IPS-15b (cell line): ENCODE results near the gene IRF7.

Source experiments
- H3K27me3 ChIP-seq: one replicate; pipeline ENCODE4 v1.6.1; 2013; ENCODE audit warnings: low read length; ENCODE audit not compliant: control insufficient read depth, insufficient read depth
- H3K36me3 ChIP-seq: one replicate; pipeline ENCODE4 v1.6.1; 2013; ENCODE audit warnings: low read length; ENCODE audit not compliant: control insufficient read depth, insufficient read depth
- H3K4me1 ChIP-seq: one replicate; pipeline ENCODE4 v1.6.1; 2013; ENCODE audit warnings: mild to moderate bottlenecking, low read length; ENCODE audit not compliant: control insufficient read depth, insufficient read depth
- H3K4me3 ChIP-seq: one replicate; pipeline ENCODE4 v1.5.1; 2013; ENCODE audit warnings: low read depth, low read length
- H3K9ac ChIP-seq: one replicate; pipeline ENCODE4 v1.6.1; 2013; ENCODE audit warnings: low read depth, mild to moderate bottlenecking, low read length
- H3K9me3 ChIP-seq: one replicate; pipeline ENCODE4 v1.6.1; 2013; ENCODE audit warnings: mild to moderate bottlenecking, low read length; ENCODE audit not compliant: control insufficient read depth, insufficient read depth

IRF7 gene

DNA sequence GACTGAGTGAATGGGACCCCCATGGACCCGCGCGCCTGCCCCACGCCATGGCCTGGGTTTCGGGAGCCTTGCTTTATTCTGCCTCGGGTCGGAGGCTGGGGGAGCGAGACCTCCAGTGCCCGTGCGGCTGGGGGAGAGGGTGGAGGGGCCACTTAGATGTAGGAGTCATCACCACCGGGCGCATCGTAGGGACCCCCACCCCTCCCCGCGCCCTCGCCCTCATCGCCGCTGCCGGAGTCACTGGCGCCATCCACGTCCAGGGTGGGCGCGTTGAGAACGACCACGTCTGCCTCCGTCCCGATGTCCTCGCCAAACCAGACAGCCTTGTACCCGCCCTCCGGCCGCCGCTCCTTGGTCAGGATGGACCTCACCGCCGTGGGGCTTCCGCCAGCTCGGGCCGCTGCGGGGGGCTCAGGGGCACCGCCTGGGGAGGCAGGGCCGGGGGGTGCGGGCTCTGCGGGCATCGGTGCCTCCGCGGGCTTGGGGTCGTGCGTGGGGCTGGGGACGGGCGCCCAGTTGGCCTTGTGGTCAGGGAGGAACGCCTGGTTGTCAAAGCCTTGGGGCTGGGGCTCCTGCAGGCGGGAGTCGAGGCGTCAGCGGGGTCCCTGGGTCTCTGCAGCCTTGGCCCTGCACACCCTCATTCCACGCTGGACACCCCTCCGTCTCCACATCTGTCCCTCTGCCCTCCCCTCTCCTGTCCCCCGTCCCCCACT, 1.6 kb upstream of the IRF7 start:
- Histone ChIP-seq H3K4me1 (no peaks in the 10 kb centered on the region), H3K9me3 (no peaks in the 10 kb centered on the region), H3K9ac (no peak overlapping the region), H3K36me3 (peaks cover 10% of the 10 kb centered on the region), H3K27me3 (no peaks in the 10 kb centered on the region), H3K4me3 (no peak overlapping the region)

DNA sequence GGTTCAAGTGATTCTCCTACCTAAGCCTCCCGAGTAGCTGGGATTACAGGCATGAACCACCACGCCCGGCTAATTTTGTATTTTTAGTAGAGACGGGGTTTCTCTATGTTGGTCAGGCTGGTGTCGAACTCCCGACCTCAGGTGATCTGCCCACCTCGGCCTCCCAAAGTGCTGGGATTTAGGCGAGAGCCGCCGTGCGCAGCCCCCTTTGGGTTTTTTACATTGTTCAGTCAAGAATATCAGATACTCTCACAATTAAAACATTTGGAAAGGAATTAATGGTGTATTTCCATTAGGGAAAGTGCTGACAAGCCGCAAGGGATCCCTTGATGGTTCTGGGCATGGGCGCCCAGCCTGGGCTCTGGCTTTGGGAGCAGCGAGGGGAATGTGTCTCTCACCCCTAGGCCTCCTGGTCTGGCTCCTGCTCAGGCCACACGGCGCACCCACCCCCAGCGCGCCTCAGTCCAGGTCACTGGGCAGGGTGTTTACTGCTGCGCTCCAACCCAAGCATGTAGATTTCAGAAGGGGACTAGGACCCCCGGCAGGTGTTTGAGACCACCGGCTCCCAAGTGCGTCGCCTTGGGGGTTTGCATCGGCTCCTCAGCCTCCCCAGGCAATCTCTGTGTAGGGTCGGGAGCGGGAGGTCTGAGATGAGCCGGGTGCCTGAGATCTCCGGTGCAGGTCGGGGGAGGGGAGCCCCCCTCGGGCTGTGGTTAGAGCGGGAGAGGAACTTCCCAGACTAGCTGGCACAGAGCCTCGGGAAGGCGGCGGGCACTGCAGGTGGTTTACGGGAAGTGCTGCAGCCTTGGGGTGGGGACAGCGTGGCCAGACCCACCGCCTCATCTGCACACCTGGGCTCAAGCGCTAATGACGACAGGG, 809 bp upstream of the IRF7 start:
- Histone ChIP-seq H3K4me3 (peak overlapping the region; percentile 68), H3K9ac (no peak overlapping the region), H3K4me1 (no peaks in the 10 kb centered on the region), H3K36me3 (peaks cover 17% of the 10 kb centered on the region), H3K9me3 (no peaks in the 10 kb centered on the region), H3K27me3 (no peaks in the 10 kb centered on the region)

DNA sequence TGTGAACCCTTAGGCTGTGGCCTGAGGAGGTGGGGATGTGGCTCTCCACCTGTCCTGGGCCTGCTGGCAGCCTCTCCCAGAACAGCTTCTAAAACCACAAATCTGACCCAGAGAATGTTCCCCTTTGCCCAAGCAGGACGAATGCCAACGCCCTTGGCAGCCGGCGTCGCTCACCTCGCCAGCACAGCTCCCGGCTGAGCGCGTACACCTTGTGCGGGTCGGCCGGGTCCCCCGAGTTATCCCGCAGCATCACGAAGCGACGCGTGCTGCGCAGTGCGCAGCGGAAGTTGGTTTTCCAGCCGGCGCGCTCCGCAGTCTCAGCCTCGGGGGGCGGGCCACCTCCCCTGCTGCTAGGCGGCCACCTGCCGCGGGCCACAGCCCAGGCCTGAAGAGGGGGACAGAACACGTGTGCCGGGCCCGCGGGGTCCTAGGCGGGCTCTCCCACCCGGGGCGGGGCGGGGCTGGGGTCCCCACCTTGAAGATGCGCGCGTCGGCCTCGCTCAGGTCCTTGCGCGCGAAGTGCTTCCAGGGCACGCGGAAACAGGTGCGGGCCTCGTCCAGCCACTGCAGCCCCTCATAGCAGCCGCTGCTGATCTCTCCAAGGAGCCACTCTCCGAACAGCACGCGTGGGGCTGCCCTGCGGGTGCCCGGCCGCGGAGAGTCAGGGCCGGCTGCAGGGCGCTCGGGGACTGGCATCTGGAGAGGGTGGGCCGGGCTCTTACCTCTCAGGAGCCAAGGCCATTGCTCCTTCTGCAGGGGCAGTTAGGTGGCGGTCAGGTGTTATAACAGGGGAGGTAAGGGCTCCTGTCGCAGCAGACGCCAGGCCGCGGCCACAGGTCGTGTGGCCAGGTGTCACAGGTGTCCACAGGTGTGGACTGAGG, 887 bp downstream of the IRF7 start:
- no peaks in the 10 kb centered on the region for H3K9me3 ChIP-seq
- no peaks in the 10 kb centered on the region for H3K4me1 ChIP-seq
- peaks cover 34% of the 10 kb centered on the region for H3K36me3 ChIP-seq
- peak overlapping the region; percentile 24 for H3K9ac ChIP-seq
- peak overlapping the region; percentile 68 for H3K4me3 ChIP-seq
- no peaks in the 10 kb centered on the region for H3K27me3 ChIP-seq

DNA sequence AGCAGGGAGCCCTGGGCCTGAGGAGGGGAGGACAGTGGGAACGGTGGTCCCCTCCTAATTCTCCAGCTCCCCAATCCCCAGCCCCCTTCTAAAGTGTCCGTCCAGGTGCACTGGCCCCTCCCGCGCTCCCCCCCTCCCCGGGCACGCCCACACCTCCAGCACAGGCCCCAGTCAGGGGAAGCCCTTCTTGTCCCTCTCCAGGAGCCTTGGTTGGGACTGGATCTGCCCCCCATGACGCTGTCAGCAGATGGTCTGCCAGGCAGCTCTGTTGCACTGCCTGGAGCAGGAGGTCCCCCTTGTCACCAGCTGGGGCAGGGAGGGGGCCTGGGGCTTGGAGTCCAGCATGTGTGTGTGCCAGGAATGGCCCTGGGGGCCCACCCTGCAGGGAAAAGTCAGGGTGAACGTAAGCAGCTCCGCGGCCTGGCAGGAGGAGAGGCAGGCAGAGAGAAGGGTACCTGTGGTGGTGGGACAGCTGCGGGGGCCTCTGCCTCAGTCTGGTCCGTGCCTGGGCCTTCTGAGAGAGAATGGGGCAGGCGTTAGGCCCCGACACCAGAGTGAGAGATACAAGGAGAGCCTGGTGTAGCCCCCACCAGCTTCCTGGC, 1.6 kb downstream of the IRF7 start:
- no peaks in the 10 kb centered on the region for H3K9me3 ChIP-seq
- no peaks in the 10 kb centered on the region for H3K27me3 ChIP-seq
- H3K4me3 ChIP-seq, result no peak overlapping the region
- H3K9ac ChIP-seq, result no peak overlapping the region
- H3K4me1 ChIP-seq, result no peaks in the 10 kb centered on the region
- peaks cover 41% of the 10 kb centered on the region for H3K36me3 ChIP-seq

DNA sequence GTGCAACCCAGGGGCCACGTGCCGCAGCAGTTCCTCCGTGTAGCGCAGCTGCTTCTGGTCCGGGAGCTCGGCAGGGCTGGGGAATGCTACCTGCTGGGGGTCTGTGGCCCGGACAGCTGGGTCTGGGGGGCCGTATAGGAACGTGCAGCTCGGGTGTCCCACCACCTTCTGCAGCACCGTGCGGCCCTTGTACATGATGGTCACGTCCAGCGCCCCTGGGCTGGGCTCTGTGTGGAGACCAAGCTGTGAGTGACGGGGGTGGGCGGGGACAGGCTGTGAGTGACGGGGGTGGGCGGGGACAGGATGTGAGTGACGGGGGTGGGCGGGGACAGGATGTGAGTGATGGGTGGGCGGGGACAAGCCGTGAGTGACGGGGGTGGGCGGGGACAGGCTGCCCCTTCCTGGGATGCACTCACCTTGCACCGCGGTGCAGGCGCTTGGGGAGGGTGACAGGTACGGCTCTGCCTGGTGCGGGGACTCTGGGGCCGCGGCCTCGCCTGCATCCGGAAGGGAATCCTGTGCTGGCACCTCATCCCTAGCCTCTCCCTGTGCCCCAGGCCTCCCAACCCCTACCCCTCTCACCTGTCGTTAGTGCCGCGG, 2.3 kb downstream of the IRF7 start:
- Histone ChIP-seq H3K4me1 (no peaks in the 10 kb centered on the region), H3K9me3 (no peaks in the 10 kb centered on the region), H3K4me3 (no peak overlapping the region), H3K9ac (no peak overlapping the region), H3K36me3 (peaks cover 48% of the 10 kb centered on the region), H3K27me3 (no peaks in the 10 kb centered on the region)

DNA sequence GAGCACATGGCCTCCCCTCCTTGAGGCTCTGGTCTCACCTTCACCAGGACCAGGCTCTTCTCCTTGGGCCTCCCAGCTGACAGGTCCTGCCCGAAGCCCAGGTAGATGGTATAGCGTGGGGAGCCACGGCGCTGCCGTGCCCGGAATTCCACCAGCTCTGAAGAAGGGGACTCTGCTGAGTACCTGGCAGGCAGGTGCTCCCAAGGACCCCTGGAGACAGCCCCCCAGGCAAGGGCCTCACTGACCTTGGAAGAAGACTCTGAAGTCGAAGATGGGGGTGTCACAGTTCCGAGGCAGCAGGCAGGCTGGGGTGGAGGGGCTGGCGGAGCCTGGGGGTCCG, 2.8 kb downstream of the IRF7 start:
- no peak overlapping the region for H3K4me3 ChIP-seq
- peaks cover 50% of the 10 kb centered on the region for H3K36me3 ChIP-seq
- no peak overlapping the region for H3K9ac ChIP-seq
- H3K4me1 ChIP-seq, result no peaks in the 10 kb centered on the region
- no peaks in the 10 kb centered on the region for H3K27me3 ChIP-seq
- H3K9me3 ChIP-seq, result no peaks in the 10 kb centered on the region

DNA sequence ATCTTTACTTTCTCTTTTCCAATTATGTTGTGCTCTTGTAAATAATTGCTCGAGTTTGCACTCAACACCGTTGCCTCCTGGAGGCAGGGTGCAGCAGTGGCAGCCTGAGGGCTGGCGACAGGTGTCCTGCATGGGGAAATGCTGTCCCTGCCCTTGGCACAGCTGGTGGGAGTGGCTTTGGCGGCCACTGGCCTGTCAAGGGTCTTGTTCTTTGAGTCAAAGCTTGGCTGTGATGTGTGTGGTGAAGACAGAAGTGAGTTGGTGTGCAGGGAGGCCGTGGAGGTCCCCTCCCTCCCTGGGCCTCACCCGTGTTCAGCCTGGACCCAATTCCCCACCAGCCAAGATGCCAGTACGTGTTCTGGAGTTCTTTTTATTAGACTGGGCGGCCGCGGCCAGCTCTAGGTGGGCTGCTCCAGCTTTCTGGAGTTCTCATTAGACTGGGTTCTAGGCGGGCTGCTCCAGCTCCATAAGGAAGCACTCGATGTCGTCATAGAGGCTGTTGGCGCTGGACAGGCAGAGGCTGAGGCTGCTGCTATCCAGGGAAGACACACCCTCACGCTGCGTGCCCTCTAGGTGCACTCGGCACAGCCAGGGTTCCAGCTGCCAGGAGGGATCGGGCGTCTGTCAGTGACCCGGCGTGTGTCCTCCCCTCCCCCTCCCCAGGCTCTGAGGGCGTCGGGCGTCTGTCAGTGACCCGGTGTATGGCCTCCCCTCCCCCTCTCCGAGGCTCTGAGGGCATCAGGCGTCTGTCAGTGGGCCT, 3.4 kb downstream of the IRF7 start:
- Histone ChIP-seq H3K4me1 (no peaks in the 10 kb centered on the region), H3K36me3 (peaks cover 55% of the 10 kb centered on the region), H3K9ac (no peak overlapping the region), H3K4me3 (no peak overlapping the region), H3K9me3 (no peaks in the 10 kb centered on the region), H3K27me3 (no peaks in the 10 kb centered on the region)

DNA sequence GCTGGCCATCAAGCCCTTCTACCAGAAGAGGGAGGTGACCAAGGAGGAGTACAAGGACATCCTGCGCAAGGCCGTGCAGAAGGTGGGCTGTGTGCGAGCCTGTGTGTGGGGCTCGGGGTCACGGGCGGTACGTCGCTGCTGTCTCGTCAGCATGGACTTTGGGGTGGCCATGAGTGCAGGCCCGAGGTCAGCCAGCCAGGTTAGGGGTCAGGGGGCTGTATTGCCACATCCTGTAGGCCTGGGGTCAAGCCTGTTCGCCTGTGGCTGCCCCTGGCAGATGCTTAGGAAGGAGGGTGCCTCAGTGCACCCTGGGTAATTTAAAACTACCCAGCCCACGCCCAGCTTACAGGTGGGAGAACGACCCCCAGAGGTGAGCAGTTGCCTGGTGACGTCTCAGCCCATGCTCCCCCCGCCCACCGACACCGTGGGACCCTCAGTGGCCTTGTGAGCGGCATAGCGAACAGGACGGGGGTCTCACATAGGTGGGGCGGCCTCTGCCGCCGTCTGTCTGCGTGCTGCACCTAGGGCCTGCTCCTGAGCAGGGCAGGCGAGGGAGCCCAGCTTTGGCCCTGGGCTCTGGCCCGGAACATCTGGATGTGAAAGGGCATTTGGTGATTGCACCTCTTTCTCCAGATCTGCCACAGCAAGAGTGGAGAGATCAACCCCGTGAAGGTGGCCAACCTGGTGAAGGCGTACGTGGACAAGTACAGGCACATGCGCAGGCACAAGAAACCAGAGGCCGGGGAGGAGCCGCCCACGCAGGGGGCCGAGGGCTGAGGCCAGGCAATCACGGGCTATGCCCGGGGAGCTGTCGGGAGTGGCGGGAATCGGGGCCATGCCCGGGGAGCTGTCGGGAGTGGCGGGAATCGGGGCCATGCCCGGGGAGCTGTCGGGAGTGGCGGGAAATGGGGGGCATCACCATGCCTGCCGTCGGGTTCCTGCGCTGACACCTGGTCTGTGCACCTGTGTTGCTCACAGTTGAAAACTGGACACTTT, 4.5 kb downstream of the IRF7 start:
- no peaks in the 10 kb centered on the region for H3K9me3 ChIP-seq
- peaks cover 66% of the 10 kb centered on the region for H3K36me3 ChIP-seq
- H3K4me1 ChIP-seq, result no peaks in the 10 kb centered on the region
- H3K4me3 ChIP-seq, result no peak overlapping the region
- H3K27me3 ChIP-seq, result no peaks in the 10 kb centered on the region
- H3K9ac ChIP-seq, result no peak overlapping the region

DNA sequence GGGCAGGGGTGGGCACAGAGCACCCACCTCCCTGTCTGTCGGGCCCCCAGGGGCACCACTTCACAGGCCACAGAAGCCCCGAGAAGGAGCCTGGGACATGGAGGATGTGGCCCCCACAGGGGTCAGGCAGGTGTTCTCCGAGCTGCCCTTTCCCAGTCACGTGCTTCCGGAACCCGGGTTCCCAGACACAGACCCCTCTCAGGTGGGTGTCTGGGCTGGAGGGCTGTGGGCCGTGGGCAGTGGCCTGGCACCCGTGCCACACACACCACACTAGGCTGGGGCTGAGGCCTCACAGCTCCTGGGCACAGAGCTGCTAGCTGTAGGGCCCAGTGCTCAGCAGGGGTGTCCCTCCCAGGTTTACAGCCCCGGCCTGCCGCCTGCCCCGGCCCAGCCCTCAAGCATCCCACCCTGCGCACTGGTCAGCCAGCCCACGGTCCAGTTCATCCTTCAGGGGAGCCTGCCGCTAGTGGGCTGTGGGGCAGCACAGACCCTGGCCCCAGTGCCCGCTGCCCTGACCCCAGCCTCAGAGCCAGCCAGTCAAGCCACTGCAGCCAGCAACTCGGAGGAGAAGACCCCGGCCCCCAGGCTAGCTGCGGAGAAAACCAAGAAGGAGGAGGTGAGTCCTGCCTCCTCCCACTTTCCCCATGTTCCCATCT, 5.5 kb downstream of the IRF7 start:
- Histone ChIP-seq H3K4me1 (no peaks in the 10 kb centered on the region), H3K4me3 (no peak overlapping the region), H3K36me3 (peaks cover 76% of the 10 kb centered on the region), H3K9me3 (no peaks in the 10 kb centered on the region), H3K27me3 (no peaks in the 10 kb centered on the region), H3K9ac (no peak overlapping the region)
